Thyroid gland (tissue), 4 donors: ENCODE results near the gene HHLA2.

ENCODE experiments used
- POLR2A ChIP-seq, 2 donors: fragments of 450-650 bp; IDR thresholded peaks; one replicate each; pipeline ENCODE4 v1.6.1; 2017; ENCODE audit warnings: antibody characterized with exemption in 2 of 2, mild to moderate bottlenecking in 2 of 2, moderate library complexity in 1 of 2
- TF ChIP-seq, protein P1 (sequence below), 6 experiments: fragments of 200-600 bp in 3 of 6; fragments of 450-650 bp in 3 of 6; sonication (generic) in 3 of 6; IDR thresholded peaks; one replicate each; pipeline ENCODE4 v1.5.1; 2016 to 2019; ENCODE audit warnings: antibody characterized with exemption in 6 of 6, mild to moderate bottlenecking in 2 of 6, inconsistent platforms in 1 of 6, moderate library complexity in 1 of 6

DNA sequence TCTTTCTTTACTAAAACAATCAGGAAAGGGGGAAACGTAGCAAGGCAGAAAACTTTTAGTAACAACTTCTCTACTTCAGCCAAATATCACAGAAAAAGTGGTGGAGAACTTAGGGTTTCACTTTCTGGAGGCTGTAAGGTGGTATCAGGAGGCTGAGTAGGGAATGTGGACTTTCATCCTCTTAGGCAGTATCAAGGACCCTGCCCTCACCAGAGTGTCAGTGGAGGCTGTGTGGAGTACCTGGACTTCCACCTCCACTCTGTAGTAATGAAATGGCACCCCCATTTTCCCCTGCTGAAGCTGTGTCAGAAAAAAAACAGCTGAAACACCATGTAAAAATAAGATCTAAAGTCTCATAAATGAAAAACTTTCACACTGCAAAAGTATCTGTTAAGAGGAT, 11.2 kb upstream of the HHLA2 start:
- TF ChIP-seq, protein P1, sequence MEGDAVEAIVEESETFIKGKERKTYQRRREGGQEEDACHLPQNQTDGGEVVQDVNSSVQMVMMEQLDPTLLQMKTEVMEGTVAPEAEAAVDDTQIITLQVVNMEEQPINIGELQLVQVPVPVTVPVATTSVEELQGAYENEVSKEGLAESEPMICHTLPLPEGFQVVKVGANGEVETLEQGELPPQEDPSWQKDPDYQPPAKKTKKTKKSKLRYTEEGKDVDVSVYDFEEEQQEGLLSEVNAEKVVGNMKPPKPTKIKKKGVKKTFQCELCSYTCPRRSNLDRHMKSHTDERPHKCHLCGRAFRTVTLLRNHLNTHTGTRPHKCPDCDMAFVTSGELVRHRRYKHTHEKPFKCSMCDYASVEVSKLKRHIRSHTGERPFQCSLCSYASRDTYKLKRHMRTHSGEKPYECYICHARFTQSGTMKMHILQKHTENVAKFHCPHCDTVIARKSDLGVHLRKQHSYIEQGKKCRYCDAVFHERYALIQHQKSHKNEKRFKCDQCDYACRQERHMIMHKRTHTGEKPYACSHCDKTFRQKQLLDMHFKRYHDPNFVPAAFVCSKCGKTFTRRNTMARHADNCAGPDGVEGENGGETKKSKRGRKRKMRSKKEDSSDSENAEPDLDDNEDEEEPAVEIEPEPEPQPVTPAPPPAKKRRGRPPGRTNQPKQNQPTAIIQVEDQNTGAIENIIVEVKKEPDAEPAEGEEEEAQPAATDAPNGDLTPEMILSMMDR (IDR thresholded peaks at IDR 0.05), result no peak
- TF ChIP-seq POLR2A (IDR thresholded peaks at IDR 0.05), result no peak
